Mesodermal cell (in vitro differentiated cells): ENCODE data around the gene ANKRD1. TPM values are rescaled to one million over a fixed set of nuclear protein-coding genes. Genes with fewer than 3 reads are reported as not detected.

Source experiments
- H3K27ac ChIP-seq: 2 replicates; pipeline ENCODE4 v1.7.0; 2013; ENCODE audit warnings: mild to moderate bottlenecking, low read depth, low read length, moderate library complexity; ENCODE audit not compliant: severe bottlenecking
- H3K36me3 ChIP-seq: 2 replicates; pipeline ENCODE4 v1.7.1; 2013; ENCODE audit warnings: mild to moderate bottlenecking, low read length, moderate library complexity; ENCODE audit not compliant: control insufficient read depth, insufficient read depth
- H3K4me1 ChIP-seq: one replicate; pipeline ENCODE4 v1.7.1; 2013; ENCODE audit warnings: mild to moderate bottlenecking, low read length; ENCODE audit not compliant: insufficient read depth, control insufficient read depth, poor library complexity, severe bottlenecking
- H3K4me3 ChIP-seq: 2 replicates; pipeline ENCODE4 v1.7.0; 2013; ENCODE audit warnings: low read length, control low read depth, mild to moderate bottlenecking; ENCODE audit not compliant: insufficient read depth, poor library complexity, severe bottlenecking; ENCODE audit errors: extremely low read depth
- H3K9me3 ChIP-seq: 2 replicates; pipeline ENCODE4 v1.7.1; 2013; ENCODE audit warnings: mild to moderate bottlenecking, low read length, moderate library complexity; ENCODE audit not compliant: control insufficient read depth
- WGBS, 2 experiments: methylation state at CpG; one replicate each; pipeline ENCODE4 v1.1.5; 2013; ENCODE audit warnings: missing lambda C conversion rate in 2 of 2; ENCODE audit not compliant: insufficient coverage in 2 of 2; 5-methylcytosine and 5-hydroxymethylcytosine counted together
- polyA plus RNA-seq, 2 experiments: library from polyadenylated mRNA; stranded (reverse); fragments of 50-300 nt; gene quantifications; one replicate each; pipeline ENCODE4 v1.2.3, GENCODE V29; 2013

ANKRD1 gene
- polyA plus RNA-seq (2013, experiment 1 of 2), result 355 TPM
- 350 TPM for polyA plus RNA-seq (2013, experiment 2 of 2)

DNA sequence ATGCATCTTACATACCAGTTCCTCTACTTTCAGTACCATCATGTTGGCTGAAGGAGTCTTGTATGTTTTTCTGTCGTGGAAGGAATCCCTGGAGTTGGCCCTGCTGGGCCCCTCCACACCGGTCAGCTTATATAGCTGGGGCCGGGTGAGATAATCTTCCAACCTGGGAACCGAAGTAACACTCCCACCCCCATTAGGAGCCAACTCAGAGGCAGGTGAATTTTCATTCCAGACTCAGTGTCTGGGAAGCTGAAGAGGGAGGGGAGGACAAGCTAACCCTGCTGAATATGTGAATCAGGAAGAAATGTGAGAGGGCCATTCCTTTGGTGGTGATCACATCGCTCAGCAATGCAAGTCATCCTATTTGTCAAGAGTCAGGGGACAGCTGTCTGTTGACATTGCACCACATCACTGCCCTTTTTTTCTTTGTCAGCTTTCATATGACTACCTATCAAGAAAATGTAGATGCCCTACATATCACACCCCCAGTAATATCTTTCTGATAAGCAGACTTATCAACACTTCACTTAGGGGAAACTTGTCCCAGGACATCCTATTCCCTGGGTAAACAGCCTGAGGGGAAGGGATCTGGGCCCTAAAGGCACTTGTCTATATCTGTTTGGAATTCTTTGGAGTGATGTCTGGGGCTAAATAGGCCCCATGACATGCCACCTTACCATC lies at the start of gene ANKRD1:
ANKRD1 (minus strand) TSS at position 102 of the 681 bp plus-strand sequence; CDS start at position 42, 60 bp downstream.
- no peaks in the 10 kb centered on the region for H3K9me3 ChIP-seq
- H3K4me3 ChIP-seq, result peak within 1 kb of the TSS; percentile 62
- H3K36me3 ChIP-seq, result peaks cover 41% of the 10 kb centered on the region
- H3K27ac ChIP-seq, result peak within 1 kb of the TSS; percentile 94
- peaks cover 18% of the 10 kb centered on the region for H3K4me1 ChIP-seq
- 0 to 4% methylated on average over 1 to 4 of the region's 5 CpGs for WGBS, 2 experiments

DNA sequence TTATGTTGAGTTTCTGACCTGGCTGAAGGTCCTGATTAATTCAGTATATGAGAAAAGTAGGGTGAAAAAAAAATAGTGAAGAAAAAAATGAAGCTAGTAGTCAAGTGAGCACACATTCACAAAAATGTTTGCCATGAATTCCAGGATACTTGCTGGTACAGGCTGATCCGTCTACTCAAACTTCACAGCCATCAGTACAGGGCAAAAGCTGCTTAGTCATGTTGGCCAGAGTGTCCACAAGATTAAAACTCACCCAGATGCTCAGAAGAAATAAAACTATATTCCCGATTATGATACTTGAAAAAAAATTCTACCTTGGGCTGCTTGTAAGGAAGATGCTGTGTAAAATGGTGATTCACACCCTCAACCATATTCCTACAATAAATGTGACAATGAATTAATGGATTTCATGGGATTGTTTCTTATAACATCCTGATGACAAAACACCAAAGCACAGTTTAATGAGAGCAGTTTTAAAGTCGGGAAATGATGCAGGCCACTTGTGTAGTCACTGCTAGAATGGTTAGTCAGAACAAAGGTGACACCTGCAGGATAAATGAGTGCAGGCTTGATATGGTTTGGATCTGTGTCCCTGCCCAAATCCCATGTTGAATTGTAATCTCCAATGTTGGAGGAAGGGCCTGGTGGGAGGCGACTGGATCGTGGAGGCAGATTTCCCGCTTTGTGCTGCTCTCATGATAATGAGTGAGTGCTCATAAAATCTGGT lies 49.2 kb upstream of the ANKRD1 start:
- H3K4me3 ChIP-seq, result no peak overlapping the region
- H3K36me3 ChIP-seq, result no peaks in the 10 kb centered on the region
- peaks cover 8% of the 10 kb centered on the region for H3K4me1 ChIP-seq
- 91 to 92% methylated on average over 5 of the region's 6 CpGs for WGBS, 2 experiments
- H3K27ac ChIP-seq, result no peak overlapping the region
- H3K9me3 ChIP-seq, result peaks cover 6% of the 10 kb centered on the region

DNA sequence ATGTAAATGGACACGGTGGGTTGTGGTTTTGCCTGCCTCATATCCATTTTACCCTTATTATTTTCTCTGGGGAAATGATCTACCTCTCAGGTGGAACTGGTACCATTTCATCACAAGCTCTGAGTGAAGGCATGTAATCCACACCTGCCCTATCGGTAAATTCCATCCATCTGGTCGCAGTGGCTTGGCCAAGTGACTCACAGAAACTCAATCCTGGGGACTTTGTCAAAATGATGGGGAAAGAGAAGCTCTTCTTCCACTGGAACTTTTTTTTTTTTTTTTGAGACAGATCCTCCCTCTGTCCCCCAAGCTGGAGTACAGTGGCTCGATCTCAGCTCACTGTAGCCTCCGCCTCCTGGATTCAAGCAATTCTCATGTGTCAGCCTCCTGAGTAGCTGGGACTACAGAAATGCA lies 48.2 kb upstream of the ANKRD1 start:
- no peak overlapping the region for H3K27ac ChIP-seq
- 86 to 96% methylated on average over 4 of the region's 5 CpGs for WGBS, 2 experiments
- no peaks in the 10 kb centered on the region for H3K9me3 ChIP-seq
- no peak overlapping the region for H3K4me3 ChIP-seq
- H3K4me1 ChIP-seq, result peaks cover 12% of the 10 kb centered on the region
- H3K36me3 ChIP-seq, result no peaks in the 10 kb centered on the region

DNA sequence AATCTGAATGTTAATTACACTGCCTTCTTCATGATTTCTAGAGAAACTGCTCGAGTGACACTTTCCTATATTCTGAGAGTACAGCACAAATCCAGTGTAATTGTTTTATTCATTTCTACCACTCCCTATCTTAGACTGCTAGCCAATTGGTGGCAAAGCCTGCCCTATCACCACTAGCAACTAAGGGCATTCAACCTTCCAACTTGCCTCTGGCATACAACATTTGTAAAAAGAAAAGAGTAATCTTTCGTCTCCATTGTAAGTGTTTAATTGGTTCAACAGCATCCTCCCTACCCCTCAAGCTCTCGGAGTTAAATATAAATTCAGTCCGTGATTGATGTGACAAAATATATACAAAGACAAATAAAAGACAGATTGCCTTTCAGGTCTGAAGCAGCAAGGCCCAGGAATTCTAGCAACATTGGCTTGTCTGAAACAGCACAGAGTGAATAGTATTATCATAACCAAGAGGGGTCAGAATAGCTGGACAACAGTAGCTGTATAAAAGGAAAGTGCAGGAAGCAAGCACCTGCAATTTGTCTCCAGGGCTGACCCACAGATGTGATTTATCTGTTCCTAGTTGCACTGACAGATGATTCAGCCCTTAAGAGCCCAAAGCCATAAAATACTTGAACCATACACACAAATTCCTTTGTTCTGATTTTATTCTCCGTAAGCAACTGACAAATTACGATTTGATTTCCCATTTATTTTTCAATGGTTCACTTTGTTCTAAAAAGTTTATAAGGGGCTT lies 47.6 kb upstream of the ANKRD1 start:
- H3K36me3 ChIP-seq, result no peaks in the 10 kb centered on the region
- H3K27ac ChIP-seq, result no peak overlapping the region
- H3K9me3 ChIP-seq, result no peaks in the 10 kb centered on the region
- H3K4me1 ChIP-seq, result peaks cover 12% of the 10 kb centered on the region
- WGBS, 2 experiments, result 100% methylated on average over 1 of the region's 6 CpGs; no CpG with 5 or more reads in 1 of the 2 experiments
- H3K4me3 ChIP-seq, result no peak overlapping the region

DNA sequence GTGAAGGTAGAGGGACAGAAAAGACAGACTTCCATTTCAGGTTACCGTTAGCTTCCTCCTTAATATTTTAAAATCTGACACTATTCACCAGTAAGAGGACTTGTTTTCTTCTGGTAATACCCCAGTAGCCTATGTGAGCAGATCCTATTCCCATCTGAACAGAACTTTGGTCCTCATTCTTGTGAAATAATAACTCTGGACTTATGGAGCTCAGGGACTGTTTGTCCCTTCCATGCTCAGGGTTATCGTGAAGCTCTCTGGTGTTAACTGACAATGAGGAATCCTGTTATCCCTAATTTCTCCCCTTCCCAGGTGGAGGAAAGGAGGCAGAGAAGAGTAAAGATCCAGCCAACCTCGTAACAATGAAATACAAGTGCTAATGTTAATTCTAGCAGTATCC lies 47.0 kb upstream of the ANKRD1 start:
- Histone ChIP-seq H3K9me3 (no peaks in the 10 kb centered on the region), H3K27ac (no peak overlapping the region)
- WGBS, 2 experiments, result no CpG with 5 or more reads among the region's 3 CpGs

DNA sequence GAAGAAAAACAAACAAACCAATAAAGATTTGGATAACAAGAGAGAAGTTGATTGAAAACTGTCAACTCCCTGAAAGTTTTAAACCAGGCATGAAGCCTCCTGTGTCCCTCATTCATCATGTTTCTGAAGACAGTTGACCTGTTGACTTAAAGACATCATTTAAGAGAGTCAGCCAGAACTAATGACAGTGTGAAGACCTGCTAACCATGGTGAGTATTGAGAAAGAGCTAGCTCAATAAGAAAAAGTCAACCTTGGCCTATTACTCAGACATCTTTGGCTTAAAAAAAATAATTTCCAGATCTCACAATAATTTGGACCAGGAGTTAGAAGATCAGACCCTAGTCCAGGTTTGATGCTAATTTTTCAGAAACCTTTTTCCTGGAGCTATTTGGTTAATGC lies 45.3 kb upstream of the ANKRD1 start:
- Histone ChIP-seq H3K4me3 (no peak overlapping the region), H3K27ac (no peak overlapping the region), H3K4me1 (peaks cover 12% of the 10 kb centered on the region)

More for the DNA sequence above, 47.0 kb upstream of the ANKRD1 start:
- Histone ChIP-seq H3K36me3 (no peaks in the 10 kb centered on the region), H3K4me1 (peaks cover 12% of the 10 kb centered on the region), H3K4me3 (no peak overlapping the region)

DNA sequence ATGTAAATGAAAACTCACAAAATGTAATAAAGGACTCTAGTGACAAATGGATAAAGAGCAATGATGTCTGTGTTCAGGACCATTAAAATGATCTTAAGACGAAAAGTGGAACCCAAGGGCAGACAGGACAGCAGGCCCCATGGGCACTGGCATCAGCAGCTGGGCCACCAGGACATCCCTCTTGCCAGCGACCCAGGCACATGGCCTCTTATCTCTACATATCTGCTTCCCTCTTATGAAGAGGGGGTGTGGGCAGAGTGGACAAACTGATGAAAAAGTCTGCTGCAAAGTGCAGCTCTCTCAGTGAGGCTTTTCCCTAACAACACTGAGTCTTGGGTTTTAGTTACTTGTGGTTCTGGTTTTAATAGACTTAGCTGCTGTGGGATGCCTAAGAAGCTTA lies 44.8 kb upstream of the ANKRD1 start:
- Histone ChIP-seq H3K4me1 (peaks cover 17% of the 10 kb centered on the region), H3K9me3 (no peaks in the 10 kb centered on the region), H3K4me3 (no peak overlapping the region), H3K36me3 (no peaks in the 10 kb centered on the region), H3K27ac (no peak overlapping the region)
- WGBS, 2 experiments, result 60 to 100% methylated on average over 1 of the region's 2 CpGs

More for the DNA sequence above, 45.3 kb upstream of the ANKRD1 start:
- H3K9me3 ChIP-seq, result no peaks in the 10 kb centered on the region
- H3K36me3 ChIP-seq, result no peaks in the 10 kb centered on the region

DNA sequence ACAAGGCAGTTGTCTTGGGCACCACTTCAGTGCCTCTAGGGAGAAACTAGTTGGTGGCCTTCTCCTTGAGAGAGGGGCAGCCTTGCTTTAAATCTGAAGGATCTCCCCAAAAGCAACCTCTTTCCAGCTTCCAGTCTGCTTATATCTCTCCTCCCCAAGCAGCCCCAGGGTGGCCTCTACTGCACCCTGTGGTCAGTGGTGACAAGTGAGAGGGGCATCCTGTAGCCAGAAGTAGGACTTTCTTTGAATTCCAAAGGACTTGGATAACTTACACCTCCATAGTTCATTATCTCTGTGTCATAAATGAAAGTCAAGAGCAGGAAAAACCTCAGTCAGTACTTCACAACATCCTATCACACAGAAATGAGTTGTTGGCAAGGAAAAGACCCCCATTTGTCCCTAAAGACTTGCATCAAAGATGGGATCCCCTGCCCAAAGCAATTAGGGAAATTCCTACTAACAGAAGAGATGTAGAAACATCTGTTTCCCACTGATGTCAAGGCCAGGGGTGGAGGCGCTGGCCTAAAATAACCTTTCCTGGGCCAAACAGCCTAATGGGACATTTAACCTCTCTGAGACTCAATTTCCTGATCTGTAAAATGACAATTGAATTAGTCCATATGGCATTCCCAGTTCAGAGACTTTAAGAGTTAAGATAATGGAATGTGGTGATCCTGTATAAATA lies 44.0 kb upstream of the ANKRD1 start:
- Histone ChIP-seq H3K9me3 (no peaks in the 10 kb centered on the region), H3K36me3 (no peaks in the 10 kb centered on the region), H3K4me3 (no peak overlapping the region), H3K27ac (no peak overlapping the region), H3K4me1 (peaks cover 20% of the 10 kb centered on the region)
- 100% methylated on average over 1 of the region's 1 CpG; no CpG with 5 or more reads in 1 of the 2 experiments for WGBS, 2 experiments

DNA sequence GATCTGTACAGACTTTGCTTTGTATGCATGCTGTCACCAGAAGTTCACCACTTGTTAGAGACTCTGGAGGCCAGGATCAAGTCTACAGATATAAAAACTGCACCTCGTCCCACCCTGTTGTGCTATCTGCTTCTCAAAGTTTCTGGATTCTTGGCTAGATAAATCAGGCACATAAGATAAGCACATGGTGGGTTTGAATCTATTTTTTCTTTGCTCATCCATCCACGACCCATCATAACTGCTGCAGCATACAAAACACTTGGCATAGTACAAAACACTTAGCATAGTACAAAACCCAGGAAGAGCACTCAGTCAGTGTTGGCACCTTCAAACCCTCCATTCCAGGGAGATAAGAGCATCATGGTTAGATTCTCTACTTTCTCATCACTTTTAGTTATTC lies 42.4 kb upstream of the ANKRD1 start:
- WGBS, 2 experiments, result 88% methylated on average over 1 of the region's 2 CpGs; no CpG with 5 or more reads in 1 of the 2 experiments
- no peaks in the 10 kb centered on the region for H3K36me3 ChIP-seq
- H3K4me1 ChIP-seq, result peaks cover 22% of the 10 kb centered on the region
- no peak overlapping the region for H3K27ac ChIP-seq
- no peak overlapping the region for H3K4me3 ChIP-seq
- H3K9me3 ChIP-seq, result no peaks in the 10 kb centered on the region

DNA sequence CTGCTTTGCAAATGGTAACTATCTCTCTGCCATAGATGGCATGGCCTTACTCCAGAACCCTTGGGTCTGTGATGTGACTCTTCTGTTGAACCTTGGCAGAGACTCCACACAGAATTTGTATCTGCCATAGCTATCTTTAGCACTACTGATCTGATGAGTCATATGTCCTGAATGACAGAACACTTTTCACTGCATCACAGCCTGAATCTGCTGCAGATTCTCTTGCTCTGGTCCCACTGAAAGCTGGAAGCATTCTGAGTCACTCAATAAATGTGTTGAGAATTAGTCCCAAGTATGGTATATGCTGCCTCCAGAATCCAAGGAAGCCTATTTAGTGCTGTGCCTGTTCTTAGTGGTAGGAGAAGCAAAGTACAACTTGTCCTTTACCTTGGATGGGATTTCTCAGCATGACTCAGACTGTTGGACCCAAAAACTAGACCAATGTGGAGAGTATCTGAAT lies 39.5 kb upstream of the ANKRD1 start:
- H3K4me3 ChIP-seq, result no peak overlapping the region
- H3K4me1 ChIP-seq, result peaks cover 22% of the 10 kb centered on the region
- no peaks in the 10 kb centered on the region for H3K36me3 ChIP-seq
- H3K9me3 ChIP-seq, result no peaks in the 10 kb centered on the region
- peak overlapping the region; percentile 41 for H3K27ac ChIP-seq
